ENCODE data around the gene SLC29A2.

Gene SLC29A2

DNA sequence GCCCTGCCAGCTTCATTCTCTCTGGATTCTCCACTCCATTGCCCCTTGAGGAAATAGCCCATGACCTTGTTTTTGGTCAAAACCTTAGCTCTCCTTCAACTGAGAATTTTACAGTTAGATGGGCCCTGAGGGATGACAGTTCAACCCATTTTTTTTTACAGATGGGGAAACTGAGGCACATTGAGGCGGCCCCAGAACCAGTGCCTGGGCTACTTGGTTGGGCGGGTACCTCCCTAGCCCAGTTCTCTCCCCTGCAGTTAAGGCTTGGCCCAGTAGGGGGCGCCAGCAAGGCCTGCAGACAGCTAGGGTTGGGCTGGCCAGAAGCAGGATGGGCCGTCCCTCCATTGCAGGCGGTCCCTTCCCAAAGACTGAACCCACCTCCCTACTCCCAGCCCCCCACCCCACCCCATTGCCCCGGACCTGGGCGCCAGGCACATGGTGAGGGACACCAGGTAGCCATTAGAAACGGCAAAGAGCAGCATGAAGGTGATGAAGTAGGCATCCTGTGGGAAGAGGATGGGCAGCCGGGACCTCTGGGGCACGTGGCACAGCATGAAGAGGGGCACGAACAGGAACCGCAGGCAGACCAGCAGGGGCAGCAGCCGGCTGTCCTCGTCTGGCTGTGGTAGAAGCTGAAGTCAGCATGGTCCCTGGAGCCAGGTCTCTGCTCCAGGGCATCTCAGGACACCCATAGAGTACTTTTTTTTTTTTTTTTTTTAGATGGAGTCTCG is 7.6 kb downstream of the SLC29A2 start:
- Histone ChIP-seq H3K36me3 (ENCODE audit: control insufficient read depth in 2 of 2, insufficient read depth in 1 of 2, low read length in 2 of 2) (peaks cover 0 to 55% of the 10 kb centered on the region in 2 experiments; a peak in 1 of 3 replicates), H3K27ac (ENCODE audit: extremely low read depth, low read depth, low read length) (no peak overlapping the region), H3K4me3 (ENCODE audit: low read depth, low read length) (no peak overlapping the region), H3K9me3 (ENCODE audit: control insufficient read depth, insufficient read depth, low read depth, low read length) (no peaks in the 10 kb centered on the region), H3K4me1 (ENCODE audit: control insufficient read depth, insufficient read depth, low read length) (no peaks in the 10 kb centered on the region)
- ChIA-PET CTCF (interaction anchor here (0.6 to 5.6 kb wide), 27 partner anchors 8 to 1063 kb away, joined by 3 to 58 read pairs (median 4); partner anchors contain the start of genes BRMS1 and SLC29A2), POLR2A (interaction anchor here (0.6 to 2.2 kb wide), 3 partner anchors 8 to 20 kb away, joined by 3 to 7 read pairs (median 5); partner anchors contain the start of gene SLC29A2)
- TF ChIP-seq, protein P1, sequence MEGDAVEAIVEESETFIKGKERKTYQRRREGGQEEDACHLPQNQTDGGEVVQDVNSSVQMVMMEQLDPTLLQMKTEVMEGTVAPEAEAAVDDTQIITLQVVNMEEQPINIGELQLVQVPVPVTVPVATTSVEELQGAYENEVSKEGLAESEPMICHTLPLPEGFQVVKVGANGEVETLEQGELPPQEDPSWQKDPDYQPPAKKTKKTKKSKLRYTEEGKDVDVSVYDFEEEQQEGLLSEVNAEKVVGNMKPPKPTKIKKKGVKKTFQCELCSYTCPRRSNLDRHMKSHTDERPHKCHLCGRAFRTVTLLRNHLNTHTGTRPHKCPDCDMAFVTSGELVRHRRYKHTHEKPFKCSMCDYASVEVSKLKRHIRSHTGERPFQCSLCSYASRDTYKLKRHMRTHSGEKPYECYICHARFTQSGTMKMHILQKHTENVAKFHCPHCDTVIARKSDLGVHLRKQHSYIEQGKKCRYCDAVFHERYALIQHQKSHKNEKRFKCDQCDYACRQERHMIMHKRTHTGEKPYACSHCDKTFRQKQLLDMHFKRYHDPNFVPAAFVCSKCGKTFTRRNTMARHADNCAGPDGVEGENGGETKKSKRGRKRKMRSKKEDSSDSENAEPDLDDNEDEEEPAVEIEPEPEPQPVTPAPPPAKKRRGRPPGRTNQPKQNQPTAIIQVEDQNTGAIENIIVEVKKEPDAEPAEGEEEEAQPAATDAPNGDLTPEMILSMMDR (tag by site-specific recombination; IDR thresholded peaks at IDR 0.05): peak; percentile 51
- peak; percentile 71 for TF ChIP-seq ZIC2 (tag by site-specific recombination; IDR thresholded peaks at IDR 0.05)
- no peak for TF ChIP-seq TRIM28 (IDR thresholded peaks at IDR 0.05; ENCODE audit: borderline replicate concordance, low read length)
- TF ChIP-seq HOXD13 (CRISPR knock-in tag; IDR thresholded peaks at IDR 0.05; ENCODE audit: borderline replicate concordance): no peak
- TF ChIP-seq, protein P2, sequence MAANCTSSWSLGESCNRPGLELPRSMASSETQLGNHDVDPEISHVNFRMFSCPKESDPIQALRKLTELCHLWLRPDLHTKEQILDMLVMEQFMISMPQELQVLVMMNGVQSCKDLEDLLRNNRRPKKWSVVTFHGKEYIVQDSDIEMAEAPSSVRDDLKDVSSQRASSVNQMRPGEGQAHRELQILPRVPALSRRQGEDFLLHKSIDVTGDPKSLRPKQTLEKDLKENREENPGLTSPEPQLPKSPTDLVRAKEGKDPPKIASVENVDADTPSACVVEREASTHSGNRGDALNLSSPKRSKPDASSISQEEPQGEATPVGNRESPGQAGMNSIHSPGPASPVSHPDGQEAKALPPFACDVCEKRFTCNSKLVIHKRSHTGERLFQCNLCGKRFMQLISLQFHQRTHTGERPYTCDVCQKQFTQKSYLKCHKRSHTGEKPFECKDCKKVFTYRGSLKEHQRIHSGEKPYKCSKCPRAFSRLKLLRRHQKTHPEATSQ (tag by site-specific recombination; IDR thresholded peaks at IDR 0.05): 0 out of 2 replicates have a peak, but pooled peaks have one; percentile 14
- TF ChIP-seq ZFHX2 (tag by site-specific recombination; conservative IDR thresholded peaks at IDR 0.05): no peak
- TF ChIP-seq KLF10 (tag by site-specific recombination; IDR thresholded peaks at IDR 0.05): no peak
- no peak for TF ChIP-seq ZFP3 (tag by site-specific recombination; IDR thresholded peaks at IDR 0.05; ENCODE audit: low read depth)
- TF ChIP-seq, protein P3, sequence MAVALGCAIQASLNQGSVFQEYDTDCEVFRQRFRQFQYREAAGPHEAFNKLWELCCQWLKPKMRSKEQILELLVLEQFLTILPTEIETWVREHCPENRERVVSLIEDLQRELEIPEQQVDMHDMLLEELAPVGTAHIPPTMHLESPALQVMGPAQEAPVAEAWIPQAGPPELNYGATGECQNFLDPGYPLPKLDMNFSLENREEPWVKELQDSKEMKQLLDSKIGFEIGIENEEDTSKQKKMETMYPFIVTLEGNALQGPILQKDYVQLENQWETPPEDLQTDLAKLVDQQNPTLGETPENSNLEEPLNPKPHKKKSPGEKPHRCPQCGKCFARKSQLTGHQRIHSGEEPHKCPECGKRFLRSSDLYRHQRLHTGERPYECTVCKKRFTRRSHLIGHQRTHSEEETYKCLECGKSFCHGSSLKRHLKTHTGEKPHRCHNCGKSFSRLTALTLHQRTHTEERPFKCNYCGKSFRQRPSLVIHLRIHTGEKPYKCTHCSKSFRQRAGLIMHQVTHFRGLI (tag by site-specific recombination; IDR thresholded peaks at IDR 0.05): peak; percentile 54

DNA sequence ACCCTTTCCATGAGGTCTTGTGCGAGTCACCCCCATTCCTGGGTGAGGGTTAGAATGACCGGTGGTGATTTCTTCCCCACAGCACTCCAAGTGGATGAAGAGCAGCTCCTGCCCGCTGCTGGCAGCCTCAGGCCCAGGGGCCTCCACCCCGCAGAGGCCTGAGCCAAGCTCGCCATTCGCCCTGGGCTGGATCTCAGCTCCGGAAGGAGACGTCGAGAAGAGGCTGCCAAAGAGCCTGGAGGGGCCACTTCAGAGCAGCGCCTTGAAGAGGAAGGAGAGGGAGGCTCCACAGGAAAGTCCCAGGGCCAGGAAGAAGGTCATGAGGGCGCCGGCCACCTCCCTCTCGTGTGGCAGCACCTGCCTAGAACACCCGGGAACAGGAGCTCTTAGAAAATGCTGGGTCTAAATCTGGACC is 8.4 kb downstream of the SLC29A2 start:
- POLR2A ChIA-PET: interaction anchor here (0.6 to 2.2 kb wide), 3 partner anchors 9 to 19 kb away, joined by 3 to 7 read pairs (median 4); partner anchors contain the start of gene SLC29A2

More for the DNA sequence above, 8.4 kb downstream of the SLC29A2 start:
- no peak for TF ChIP-seq ZNF561 (tag by site-specific recombination; IDR thresholded peaks at IDR 0.05; ENCODE audit: borderline replicate concordance)
- TF ChIP-seq, protein P4, sequence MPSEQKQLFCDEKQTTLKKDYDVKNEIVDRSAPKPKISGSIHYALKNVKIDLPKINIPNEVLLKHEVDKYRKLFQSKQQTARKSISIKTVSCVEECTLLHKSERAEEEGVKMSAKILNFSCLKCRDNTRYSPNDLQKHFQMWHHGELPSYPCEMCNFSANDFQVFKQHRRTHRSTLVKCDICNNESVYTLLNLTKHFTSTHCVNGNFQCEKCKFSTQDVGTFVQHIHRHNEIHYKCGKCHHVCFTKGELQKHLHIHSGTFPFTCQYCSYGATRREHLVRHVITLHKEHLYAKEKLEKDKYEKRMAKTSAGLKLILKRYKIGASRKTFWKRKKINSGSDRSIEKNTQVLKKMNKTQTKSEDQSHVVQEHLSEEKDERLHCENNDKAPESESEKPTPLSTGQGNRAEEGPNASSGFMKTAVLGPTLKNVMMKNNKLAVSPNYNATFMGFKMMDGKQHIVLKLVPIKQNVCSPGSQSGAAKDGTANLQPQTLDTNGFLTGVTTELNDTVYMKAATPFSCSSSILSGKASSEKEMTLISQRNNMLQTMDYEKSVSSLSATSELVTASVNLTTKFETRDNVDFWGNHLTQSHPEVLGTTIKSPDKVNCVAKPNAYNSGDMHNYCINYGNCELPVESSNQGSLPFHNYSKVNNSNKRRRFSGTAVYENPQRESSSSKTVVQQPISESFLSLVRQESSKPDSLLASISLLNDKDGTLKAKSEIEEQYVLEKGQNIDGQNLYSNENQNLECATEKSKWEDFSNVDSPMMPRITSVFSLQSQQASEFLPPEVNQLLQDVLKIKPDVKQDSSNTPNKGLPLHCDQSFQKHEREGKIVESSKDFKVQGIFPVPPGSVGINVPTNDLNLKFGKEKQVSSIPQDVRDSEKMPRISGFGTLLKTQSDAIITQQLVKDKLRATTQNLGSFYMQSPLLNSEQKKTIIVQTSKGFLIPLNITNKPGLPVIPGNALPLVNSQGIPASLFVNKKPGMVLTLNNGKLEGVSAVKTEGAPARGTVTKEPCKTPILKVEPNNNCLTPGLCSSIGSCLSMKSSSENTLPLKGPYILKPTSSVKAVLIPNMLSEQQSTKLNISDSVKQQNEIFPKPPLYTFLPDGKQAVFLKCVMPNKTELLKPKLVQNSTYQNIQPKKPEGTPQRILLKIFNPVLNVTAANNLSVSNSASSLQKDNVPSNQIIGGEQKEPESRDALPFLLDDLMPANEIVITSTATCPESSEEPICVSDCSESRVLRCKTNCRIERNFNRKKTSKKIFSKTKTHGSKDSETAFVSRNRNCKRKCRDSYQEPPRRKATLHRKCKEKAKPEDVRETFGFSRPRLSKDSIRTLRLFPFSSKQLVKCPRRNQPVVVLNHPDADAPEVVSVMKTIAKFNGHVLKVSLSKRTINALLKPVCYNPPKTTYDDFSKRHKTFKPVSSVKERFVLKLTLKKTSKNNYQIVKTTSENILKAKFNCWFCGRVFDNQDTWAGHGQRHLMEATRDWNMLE (tag by site-specific recombination; conservative IDR thresholded peaks at IDR 0.05; ENCODE audit: low read depth): no peak
- no peak for TF ChIP-seq ZNF324 (tag by site-specific recombination; IDR thresholded peaks at IDR 0.05)
- no peak for TF ChIP-seq ZNF548 (tag by site-specific recombination; IDR thresholded peaks at IDR 0.05)
- TF ChIP-seq ZNF2 (tag by site-specific recombination; IDR thresholded peaks at IDR 0.05): no peak
- TF ChIP-seq, protein P5, sequence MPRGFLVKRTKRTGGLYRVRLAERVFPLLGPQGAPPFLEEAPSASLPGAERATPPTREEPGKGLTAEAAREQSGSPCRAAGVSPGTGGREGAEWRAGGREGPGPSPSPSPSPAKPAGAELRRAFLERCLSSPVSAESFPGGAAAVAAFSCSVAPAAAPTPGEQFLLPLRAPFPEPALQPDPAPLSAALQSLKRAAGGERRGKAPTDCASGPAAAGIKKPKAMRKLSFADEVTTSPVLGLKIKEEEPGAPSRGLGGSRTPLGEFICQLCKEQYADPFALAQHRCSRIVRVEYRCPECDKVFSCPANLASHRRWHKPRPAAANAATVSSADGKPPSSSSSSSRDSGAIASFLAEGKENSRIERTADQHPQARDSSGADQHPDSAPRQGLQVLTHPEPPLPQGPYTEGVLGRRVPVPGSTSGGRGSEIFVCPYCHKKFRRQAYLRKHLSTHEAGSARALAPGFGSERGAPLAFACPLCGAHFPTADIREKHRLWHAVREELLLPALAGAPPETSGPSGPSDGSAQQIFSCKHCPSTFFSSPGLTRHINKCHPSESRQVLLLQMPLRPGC (tag by site-specific recombination; IDR thresholded peaks at IDR 0.05): no peak
- no peaks in the 10 kb centered on the region for H3K9me3 ChIP-seq (ENCODE audit: control insufficient read depth, insufficient read depth, low read depth, low read length)
- no peak overlapping the region for H3K27ac ChIP-seq (ENCODE audit: extremely low read depth, low read depth, low read length)
- CTCF ChIA-PET: interaction anchor here (0.6 to 5.6 kb wide), 25 partner anchors 8 to 1063 kb away, joined by 3 to 58 read pairs (median 4); partner anchors contain the start of genes BRMS1 and SLC29A2
- H3K4me3 ChIP-seq (ENCODE audit: low read depth, low read length): no peak overlapping the region
- H3K4me1 ChIP-seq (ENCODE audit: control insufficient read depth, insufficient read depth, low read length): no peaks in the 10 kb centered on the region
- H3K36me3 ChIP-seq (ENCODE audit: control insufficient read depth in 2 of 2, insufficient read depth in 1 of 2, low read length in 2 of 2): peaks cover 0 to 47% of the 10 kb centered on the region in 2 experiments; a peak in 1 of 3 replicates

Data from HEK293 (cell line).